Fibroblast of lung (primary cell): ENCODE results near the gene OLFM3.

Source experiments
- EZH2 ChIP-seq: IDR thresholded peaks from 2 replicates; pipeline ENCODE4 v1.5.1; 2012; ENCODE audit warnings: low read length, control low read depth, mild to moderate bottlenecking; ENCODE audit errors: missing control alignments
- TF ChIP-seq, protein P1 (sequence below), 2 donors: IDR thresholded peaks in 1 of 2; conservative IDR thresholded peaks in 1 of 2; 1 replicate in 1 of 2; 2 replicates in 1 of 2; pipeline ENCODE4 v1.5.1; 2011 to 2012; ENCODE audit warnings: low read length in 2 of 2, control low read depth in 1 of 2, inconsistent platforms in 1 of 2, low read depth in 1 of 2, mild to moderate bottlenecking in 1 of 2

GRCh38 chr1:101960142-101960541, 36.6 kb downstream of the OLFM3 start:
- TF ChIP-seq, protein P1, sequence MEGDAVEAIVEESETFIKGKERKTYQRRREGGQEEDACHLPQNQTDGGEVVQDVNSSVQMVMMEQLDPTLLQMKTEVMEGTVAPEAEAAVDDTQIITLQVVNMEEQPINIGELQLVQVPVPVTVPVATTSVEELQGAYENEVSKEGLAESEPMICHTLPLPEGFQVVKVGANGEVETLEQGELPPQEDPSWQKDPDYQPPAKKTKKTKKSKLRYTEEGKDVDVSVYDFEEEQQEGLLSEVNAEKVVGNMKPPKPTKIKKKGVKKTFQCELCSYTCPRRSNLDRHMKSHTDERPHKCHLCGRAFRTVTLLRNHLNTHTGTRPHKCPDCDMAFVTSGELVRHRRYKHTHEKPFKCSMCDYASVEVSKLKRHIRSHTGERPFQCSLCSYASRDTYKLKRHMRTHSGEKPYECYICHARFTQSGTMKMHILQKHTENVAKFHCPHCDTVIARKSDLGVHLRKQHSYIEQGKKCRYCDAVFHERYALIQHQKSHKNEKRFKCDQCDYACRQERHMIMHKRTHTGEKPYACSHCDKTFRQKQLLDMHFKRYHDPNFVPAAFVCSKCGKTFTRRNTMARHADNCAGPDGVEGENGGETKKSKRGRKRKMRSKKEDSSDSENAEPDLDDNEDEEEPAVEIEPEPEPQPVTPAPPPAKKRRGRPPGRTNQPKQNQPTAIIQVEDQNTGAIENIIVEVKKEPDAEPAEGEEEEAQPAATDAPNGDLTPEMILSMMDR (conservative IDR thresholded peaks at IDR 0.05 in 1 of 2, IDR thresholded peaks at IDR 0.05 in 1 of 2; ENCODE audit: low read depth in 1 of 2, low read length in 2 of 2), result no peak
- no peak for TF ChIP-seq EZH2
